NCI-H1092 treated with DMSO at 0.1 percent for 48 hours (cell line): ENCODE measurements around the gene MEDAG.
"Not testable (repeated sequence)": the region's sequence is repeated elsewhere in the genome, so short reads cannot be mapped to it uniquely, and the experiment has no call there.

Source experiments
- DNase-seq: peaks from one replicate; lab custom pipeline; 2025; lab: John Stamatoyannopoulos, UW

The MEDAG gene

GRCh38 chr13:30907121-30907861, 1.2 kb downstream of the MEDAG start:
- DNase-seq: no peak

GRCh38 chr13:30908416-30908980, 2.4 kb downstream of the MEDAG start:
- no peak for DNase-seq

- DNase-seq: no peak
These were observed 4.6 kb downstream of the MEDAG start for GRCh38 chr13:30910676-30911075.

- DNase-seq: no peak
These were observed 9.8 kb downstream of the MEDAG start for GRCh38 chr13:30915691-30916541.

GRCh38 chr13:30916991-30917390, 10.9 kb downstream of the MEDAG start:
- no peak for DNase-seq

- DNase-seq: no peak
These were observed 12.8 kb downstream of the MEDAG start for GRCh38 chr13:30918662-30919405.

- no peak for DNase-seq
These were observed 14.3 kb downstream of the MEDAG start for GRCh38 chr13:30920162-30920909.

- no peak for DNase-seq
These were observed 17.3 kb downstream of the MEDAG start for GRCh38 chr13:30923418-30923817.

- no peak for DNase-seq
These were observed 18.6 kb downstream of the MEDAG start for GRCh38 chr13:30924721-30925120.

- no peak for DNase-seq
These were observed 19.4 kb downstream of the MEDAG start for GRCh38 chr13:30925429-30925828.

GRCh38 chr13:30926781-30927180, 20.7 kb downstream of the MEDAG start:
- no peak for DNase-seq

GRCh38 chr13:30927188-30927587, 21.1 kb downstream of the MEDAG start:
- not testable (repeated sequence) for DNase-seq

- DNase-seq: no peak
These were observed 21.5 kb downstream of the MEDAG start for GRCh38 chr13:30927595-30927994.

- no peak for DNase-seq
These were observed 22.9 kb downstream of the MEDAG start for GRCh38 chr13:30928978-30929377.

GRCh38 chr13:30932481-30933353, 26.6 kb downstream of the MEDAG start, which contains the start of gene TEX26:
Gene TEX26, plus strand, starts transcription at chr13:30932656. Its CDS starts 60 bp downstream, at chr13:30932716.
- peak; percentile 12 for DNase-seq

- no peak for DNase-seq
These were observed 27.2 kb downstream of the MEDAG start for GRCh38 chr13:30933354-30933670.

GRCh38 chr13:30934381-30934780, 28.3 kb downstream of the MEDAG start:
- DNase-seq: no peak

GRCh38 chr13:30934803-30935202, 28.7 kb downstream of the MEDAG start:
- DNase-seq: no peak

GRCh38 chr13:30936971-30937370, 30.9 kb downstream of the MEDAG start:
- no peak for DNase-seq

- DNase-seq: no peak
These were observed 37.8 kb downstream of the MEDAG start for GRCh38 chr13:30943881-30944280.
